Measurements from ENCODE around the gene TLCD3B.

TLCD3B gene, protein sequence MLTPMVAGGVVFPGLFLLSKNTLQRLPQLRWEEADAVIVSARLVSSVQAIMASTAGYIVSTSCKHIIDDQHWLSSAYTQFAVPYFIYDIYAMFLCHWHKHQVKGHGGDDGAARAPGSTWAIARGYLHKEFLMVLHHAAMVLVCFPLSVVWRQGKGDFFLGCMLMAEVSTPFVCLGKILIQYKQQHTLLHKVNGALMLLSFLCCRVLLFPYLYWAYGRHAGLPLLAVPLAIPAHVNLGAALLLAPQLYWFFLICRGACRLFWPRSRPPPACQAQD

DNA sequence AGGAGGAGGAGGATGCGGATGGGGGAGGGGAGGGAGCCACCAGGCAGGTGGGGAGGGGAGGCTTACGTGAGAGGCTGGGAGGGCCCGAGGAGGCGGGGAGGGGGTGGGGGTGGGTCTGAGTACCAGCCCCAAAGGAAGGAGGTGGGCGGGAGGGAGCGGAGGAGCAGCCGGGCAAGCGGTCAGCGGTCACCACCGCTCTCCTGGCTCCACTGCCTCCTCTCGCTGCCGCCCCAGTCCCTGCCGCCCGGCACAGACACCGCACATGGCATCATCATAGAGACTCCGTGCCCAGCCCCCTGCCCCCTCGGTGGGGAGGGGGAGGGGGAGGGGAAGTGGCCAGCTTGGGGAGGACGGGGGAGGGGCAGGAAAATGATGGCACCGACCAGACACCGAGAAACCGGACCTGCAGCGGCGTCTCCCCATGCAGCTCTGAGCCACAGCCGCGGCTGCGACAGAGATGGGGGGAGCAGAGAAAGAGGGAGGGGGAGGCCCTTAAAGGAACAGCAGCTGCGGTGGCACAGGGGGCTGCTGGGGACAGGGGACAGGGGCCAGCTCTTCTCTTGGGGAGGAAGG is at the start of gene TLCD3B:
TLCD3B (minus strand) TSS at position 431 of the 573 bp plus-strand sequence. CDS start 744 bp downstream, outside the sequence.
- no peak for DNase-seq

DNA sequence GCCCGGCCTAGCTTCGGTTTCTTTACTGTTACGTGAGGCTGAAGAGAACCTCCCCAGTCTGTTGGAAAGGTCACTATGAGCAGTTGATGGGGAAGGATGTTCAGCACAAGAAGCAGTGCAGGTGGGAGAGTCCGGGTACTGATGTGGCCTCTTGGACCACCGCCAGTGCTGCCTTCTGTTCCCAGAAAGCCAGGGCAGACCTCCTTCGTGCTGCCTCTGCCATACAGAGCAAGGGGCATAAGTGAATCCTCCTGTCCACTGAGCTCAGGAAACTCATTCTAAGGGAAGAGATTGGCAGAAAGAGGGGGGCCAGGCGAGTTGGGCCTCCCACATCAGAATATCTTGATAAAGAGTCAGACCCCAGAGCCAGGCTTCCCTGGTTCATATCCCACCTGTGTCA is 48.4 kb upstream of the TLCD3B start:
- no peak for DNase-seq

DNA sequence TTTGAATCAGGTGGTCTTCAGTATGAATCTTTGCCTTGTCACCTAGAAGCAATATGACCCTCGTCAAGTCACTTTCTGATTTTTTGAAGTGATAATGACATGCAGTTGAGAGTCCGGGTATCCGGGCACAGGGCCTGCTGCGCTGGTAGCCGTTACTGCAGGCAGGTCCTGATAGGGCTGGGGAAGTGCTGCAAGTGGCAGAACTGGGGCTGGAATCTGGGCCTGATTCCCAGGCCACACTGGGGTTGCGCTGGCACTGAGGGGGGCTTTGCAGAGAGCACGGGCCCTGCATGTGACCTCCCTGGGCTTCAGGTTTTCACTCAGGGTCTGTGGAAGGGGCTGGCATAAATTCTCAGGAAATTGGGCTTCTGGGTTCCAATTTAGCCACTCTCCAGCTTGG is 47.7 kb upstream of the TLCD3B start:
- no peak for DNase-seq

DNA sequence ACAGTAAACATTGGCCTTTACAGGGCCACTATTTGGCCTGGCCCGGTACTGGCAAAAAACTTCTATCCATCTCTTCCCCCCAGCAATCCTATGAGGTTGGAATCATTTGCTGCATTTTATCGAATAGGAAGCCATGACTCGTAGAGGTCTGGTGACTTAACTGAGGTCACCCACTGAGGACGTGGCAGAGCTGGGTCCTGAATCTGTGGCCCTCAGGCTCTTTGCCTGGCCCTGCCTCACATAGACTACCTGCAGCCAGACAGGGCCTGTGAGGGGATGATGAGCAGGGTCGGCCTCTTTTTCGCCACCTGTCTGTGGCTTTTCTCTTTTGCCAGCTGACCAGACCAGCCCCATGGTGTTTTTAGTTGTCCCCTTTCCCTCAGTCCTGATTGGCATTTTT is 46.6 kb upstream of the TLCD3B start:
- DNase-seq, result no peak

DNA sequence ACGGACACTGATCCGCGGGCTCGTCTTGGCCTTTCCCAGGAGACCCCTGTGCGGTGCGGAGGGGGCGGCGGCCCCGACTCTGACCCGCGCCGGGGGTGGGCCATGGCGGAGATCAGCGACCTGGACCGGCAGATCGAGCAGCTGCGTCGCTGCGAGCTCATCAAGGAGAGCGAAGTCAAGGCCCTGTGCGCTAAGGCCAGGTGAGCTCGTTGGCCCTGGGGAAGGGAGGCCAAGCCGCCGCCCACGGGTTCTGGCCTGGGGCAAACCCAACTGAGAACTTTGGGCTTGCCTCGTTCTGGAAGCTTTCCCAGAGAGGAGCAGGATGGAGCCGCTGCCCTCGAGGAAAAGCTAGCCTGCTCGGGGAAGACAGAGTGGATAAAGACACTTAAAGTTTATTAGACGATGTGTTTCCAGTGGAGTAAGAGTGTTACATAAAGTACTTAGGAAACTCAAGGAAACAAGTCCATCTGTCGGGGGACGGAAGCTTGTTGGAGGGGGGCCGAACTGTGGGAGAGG is 45.3 kb upstream of the TLCD3B start:
- DNase-seq, result no peak

DNA sequence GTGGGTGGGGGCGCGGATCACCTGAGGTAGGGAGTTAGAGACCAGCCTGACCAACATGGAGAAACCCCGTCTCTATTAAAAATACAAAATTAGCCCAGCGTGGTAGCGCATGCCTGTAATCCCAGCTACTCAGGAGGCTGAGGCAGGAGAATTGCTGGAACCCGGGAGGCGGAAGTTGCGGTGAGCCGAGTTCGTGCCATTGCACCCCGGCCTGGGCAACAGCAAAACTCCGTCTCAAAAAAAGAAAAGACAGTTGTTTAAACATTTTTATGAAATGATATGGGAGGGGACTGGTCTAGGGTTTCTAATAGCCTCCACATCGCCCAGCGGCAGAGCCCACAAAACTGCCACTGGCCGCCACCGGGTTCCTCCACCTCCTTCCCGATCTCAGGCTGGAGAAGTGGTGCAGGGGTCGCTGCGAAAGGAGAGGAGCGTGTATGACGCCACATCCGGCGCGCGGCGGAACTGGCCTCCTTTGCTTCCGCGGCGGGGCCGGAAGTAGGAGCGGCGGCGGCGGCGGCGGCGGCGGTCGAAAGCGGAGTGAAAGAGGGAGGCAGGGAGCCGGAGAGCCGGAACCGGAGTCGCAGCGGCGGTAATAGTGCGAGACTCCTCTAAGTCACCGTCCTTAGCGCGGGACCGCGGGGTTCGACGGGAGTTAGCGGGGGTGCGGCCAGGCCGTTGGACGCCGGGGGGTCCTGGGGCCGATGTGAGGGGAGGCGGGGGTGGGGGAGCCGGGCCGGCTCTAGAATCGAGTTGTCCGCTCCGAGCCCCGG is 44.6 kb upstream of the TLCD3B start, which contains the start of gene PPP4C:
PPP4C (plus strand) TSS at position 492 of the 773 bp plus-strand sequence. CDS start 384 bp downstream, outside the sequence.
- DNase-seq, result peak; percentile 89

DNA sequence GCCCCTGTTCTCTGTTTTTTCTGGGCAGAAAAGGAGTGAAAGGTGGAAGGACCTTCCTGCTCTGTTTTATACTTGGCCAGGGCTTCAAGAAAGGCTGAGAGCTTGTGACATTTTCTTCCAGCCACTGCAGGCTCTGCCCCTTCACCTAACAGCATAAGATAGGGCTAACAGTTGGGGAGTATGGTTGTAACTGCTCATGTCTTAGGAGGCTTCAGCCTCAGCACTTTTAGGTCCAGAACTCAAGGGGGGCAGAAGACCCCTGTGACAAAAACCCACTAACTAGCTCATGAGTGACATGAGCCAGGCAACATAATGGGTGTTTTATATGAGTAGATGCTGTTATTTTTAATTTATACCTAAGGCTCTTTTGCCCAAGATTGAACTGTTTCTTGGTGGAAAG is 39.4 kb upstream of the TLCD3B start:
- DNase-seq, result no peak

DNA sequence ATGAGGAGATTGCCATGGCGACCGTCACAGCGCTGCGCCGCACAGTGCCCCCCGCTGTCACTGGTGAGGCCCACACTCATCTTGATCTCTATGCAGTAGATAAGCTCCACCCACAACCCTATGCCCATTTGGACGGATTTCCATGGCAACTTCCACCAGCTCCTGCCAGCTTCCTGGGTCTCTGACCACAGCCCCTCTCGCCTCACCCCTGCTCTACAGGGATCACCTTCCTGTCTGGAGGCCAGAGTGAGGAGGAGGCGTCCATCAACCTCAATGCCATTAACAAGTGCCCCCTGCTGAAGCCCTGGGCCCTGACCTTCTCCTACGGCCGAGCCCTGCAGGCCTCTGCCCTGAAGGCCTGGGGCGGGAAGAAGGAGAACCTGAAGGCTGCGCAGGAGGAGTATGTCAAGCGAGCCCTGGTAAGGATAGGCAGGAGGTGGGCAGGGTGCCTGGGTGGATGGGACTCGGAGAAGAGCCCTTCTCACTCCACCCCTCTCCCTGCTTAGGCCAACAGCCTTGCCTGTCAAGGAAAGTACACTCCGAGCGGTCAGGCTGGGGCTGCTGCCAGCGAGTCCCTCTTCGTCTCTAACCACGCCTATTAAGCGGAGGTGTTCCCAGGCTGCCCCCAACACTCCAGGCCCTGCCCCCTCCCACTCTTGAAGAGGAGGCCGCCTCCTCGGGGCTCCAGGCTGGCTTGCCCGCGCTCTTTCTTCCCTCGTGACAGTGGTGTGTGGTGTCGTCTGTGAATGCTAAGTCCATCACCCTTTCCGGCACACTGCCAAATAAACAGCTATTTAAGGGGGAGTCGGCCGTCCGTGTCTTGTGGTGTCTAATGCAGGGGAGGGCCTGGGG is 38.8 kb upstream of the TLCD3B start:
- DNase-seq, result no peak

DNA sequence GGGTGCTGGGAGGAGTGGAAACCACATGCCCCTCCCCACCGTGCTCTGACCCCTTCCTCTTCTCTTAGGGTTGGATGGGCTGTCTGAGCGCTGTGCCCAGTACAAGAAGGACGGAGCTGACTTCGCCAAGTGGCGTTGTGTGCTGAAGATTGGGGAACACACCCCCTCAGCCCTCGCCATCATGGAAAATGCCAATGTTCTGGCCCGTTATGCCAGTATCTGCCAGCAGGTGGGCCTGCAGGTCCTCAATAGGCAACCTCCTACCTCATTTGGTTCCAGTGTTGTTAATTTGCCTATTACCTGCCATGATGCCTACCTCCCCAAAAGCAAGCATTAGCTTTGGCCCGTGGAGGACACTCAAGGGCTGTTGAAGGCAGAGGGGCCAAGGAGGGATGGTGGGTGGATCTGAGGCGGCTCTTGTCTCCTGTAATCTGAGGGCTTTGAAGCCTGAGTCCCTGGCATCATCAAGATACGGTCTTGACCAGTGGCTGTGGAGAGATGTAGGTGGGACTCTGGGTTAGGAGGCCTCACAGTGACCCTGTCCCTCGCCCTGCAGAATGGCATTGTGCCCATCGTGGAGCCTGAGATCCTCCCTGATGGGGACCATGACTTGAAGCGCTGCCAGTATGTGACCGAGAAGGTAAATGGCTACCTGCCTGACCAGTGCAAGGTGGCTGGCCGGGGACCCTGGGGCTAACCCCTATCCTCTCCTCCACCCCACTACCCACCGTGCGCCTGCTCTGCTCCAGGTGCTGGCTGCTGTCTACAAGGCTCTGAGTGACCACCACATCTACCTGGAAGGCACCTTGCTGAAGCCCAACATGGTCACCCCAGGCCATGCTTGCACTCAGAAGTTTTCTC is 37.9 kb upstream of the TLCD3B start:
- DNase-seq, result peak; percentile 61

DNA sequence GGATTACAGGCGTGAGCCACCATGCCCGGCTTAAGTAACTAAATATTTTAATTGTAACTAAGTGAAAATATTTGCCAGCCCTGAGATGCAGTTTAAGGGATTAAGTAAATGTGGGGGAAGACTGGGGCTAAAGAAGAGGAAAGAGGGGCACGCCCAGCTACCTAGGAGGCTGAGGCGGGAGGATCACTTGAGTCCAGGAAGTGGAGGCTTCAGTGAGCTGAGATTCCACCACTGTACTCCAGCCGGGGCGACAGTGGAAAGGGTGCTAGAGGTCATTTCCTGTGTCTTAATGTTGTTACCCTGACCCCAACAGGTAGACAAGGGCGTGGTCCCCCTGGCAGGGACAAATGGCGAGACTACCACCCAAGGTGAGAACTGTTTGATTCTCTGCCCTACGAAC is 37.3 kb upstream of the TLCD3B start:
- DNase-seq, result no peak

DNA sequence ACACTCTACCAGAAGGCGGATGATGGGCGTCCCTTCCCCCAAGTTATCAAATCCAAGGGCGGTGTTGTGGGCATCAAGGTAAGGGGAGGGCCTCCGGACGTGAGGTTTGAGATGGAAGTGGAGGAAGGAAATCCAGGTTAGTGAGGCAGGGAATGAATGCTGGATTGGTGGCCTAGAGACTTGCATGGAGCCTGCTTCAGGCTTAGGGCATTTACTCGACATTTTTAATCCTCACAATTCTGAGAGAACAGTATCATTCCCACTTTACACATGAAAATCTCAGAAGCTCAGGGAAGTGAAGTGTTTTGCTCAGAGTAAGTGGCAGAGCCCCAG is 36.5 kb upstream of the TLCD3B start:
- no peak for DNase-seq

DNA sequence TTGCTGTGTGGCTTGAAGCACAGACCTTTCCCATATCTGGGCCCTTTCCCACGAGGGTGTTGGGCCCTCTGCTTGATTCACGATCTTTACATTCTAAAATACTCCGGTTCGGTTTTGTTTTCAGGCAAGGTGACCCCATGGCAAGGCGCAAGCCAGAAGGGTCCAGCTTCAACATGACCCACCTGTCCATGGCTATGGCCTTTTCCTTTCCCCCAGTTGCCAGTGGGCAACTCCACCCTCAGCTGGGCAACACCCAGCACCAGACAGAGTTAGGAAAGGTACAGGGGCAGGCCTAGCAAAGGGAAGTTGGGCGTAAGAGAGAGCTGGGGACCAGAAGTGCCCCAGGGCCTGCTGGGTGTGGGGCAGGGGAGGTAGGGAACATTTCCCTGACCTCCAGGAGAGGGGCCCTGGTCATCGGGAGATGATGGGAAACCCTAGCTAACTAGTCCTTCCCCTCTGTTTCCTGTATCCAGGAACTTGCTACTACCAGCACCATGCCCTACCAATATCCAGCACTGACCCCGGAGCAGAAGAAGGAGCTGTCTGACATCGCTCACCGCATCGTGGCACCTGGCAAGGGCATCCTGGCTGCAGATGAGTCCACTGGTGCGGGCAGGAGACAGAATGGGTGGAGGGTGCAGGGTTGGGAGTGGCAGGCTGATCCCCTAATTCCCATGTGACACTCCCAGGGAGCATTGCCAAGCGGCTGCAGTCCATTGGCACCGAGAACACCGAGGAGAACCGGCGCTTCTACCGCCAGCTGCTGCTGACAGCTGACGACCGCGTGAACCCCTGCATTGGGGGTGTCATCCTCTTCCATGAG is 35.9 kb upstream of the TLCD3B start:
- DNase-seq, result no peak

DNA sequence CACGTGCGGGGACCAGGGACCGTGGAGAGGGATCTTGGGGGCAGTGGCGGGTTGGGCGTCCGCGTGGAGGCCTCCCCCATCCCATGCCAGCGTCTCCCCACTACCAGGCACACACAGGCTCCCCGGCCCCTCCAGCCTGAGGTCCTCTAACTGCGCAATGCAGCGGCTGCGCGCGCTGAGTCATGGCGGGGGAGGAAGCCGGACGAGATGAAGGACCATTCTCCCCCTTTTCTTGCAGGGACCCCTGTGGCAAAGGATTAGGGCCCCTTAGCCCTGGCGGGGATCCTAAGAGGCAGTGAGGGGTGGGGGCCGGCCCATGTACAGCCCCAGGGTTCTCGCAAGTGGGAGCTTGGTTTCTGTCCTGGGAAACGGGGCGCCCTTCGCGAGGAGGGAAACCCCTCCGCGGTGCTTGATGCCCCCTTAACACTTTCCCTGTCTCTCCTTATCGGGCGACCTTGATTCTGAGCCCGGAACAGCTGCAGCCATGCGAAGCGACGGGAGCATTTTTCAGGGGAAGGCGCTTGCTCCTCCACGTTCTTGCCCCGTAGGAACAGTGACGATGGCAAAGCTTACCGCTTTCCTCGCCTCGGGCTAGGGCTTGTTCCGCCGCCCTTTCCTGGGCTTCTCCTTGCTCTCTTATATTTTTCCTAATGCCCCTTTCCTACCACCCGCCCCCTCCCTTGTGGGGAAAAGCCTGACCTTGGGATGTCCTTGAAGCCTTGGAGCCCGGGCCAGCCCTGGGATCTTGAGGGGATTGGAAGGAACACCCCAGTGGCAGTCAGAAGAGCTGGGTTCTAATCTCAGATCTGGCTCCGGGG is 35.1 kb upstream of the TLCD3B start:
- DNase-seq, result peak; percentile 53

DNA sequence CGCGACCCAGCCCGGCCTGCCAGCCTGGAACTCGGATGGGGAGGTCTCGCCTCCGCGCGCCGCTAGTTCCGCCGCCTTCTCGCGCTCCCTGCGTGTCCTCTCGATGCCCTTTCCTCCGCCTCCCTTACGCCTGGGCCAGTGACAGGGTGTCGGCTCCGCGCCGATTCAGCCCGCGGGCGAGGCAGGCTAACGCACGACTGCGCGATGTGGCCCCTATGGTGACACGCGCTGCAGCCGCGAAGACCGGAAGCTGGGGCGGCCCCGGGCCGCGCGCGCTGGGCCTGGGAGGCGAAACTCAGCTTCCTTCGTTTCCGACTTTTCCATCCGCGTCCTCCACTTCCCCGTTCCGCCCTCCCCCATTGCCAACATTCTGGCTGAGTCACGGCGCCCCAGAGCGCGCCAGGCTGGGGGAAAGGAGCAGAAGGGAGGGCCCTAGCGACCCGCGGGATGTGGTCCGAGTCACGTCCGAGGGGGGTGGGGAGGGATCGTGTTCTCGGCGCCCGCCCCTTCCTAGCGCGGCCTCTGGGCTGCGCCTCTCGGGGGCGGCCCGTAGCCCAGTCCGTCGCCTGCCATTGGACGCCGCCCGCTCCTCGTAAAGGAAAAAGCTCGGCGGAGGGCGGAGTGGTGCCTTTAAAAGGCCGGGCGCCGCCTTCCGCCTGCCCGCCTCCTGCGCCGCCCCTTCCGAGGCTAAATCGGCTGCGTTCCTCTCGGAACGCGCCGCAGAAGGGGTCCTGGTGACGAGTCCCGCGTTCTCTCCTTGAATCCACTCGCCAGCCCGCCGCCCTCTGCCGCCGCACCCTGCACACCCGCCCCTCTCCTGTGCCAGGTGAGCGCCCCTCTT is 34.3 kb upstream of the TLCD3B start, which contains the start of gene ALDOA:
ALDOA (plus strand) TSS at position 659 of the 841 bp plus-strand sequence. CDS start 1,138 bp downstream, outside the sequence.
- DNase-seq, result peak; percentile 95

DNA sequence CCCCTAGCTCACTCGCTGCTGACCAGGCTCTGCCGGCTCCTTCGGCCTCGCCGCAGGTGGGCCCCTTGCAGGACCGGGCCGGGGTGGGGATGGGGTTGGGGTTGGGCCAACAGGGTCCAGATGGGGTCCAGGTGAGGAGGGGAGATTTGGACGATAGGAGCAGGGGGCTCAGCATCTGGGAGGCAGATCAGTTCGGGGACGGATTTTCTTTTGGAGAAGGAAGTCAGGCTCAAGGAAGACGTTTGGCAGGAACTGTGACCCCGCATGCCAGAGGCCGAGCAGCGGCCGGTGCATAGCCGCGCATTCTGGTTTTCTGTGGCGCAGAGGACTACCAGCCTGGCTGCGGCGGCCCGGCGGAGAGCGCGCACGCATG is 33.6 kb upstream of the TLCD3B start:
- DNase-seq, result no peak

DNA sequence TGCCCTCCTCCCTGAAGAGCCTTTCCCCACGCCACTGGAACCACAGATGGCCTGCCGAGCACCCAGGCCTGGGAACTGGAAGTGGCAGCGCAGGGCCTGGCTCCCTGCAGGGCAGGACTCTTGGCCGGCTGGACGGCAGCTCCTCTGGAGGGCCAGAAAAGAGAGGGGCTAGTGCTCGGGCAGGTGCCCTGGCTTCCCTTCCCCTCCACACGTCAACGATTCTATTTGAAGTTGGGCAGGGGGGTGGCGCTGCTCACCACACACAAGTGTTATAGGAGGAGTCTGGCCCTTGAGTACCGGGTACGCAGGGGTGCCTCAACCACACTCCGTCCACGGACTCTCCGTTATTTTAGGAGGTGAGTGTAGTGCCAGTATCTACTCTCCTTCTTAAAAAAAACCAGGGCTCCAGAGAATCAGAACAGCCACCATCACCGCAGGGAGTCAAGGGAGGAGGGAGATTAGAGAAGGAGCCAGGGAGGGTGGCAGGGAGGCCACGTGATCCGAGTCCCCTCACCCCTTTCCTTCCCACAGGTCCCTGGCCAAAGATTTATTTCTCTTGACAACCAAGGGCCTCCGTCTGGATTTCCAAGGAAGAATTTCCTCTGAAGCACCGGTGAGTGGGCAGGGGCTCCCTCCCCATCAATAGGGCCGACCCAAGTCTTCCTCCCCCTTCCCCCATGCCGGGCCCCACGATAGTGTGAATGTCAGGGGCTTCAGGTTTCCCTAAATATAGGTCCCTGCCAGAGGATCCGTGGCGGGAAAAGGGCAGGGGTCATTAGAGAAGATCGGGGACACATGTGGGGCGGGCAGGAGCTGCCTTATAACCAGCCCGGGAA is 33.0 kb upstream of the TLCD3B start:
- DNase-seq, result peak; percentile 70

DNA sequence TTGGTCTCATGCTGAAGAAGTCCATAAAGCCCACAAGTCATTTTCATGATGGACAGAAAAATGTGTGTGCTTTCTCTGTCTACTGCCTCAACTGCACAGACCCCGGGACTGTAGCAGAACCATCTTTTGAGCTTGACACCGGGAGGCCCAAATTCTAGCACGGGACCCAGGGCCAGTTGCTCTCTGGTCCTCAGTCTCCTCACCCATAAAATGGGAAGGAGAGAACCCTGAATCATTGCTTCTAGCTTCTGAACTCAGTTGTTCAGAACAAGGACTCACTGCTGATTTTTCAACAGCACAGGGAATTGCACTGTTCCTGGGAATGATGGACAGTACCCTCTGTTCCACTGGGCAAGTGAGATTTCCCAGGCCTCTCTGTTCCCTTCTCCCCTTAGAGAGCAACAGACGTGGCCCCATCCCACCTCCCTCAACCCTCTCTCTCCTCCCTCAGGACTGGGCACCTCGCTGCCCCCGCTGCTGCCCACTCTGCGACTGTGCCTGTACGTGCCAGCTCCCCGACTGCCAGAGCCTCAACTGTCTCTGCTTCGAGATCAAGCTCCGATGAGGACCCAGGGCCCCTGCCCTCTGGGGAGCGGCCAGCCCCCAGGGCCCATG is 32.3 kb upstream of the TLCD3B start:
- DNase-seq, result no peak
